Parathyroid adenoma (tissue), 2 donors: Measurements from ENCODE around the gene THBS2.
"Not testable (repeated sequence)": the region's sequence is repeated elsewhere in the genome, so short reads cannot be mapped to it uniquely, and the experiment has no call there.

Experiments used
- H2AFZ ChIP-seq: fragments of 300-600 bp; sonication (generic); one replicate; pipeline ENCODE4 v1.7.0; 2017; ENCODE audit warnings: antibody characterized with exemption, mild to moderate bottlenecking
- H3K27ac ChIP-seq: fragments of 300-600 bp; sonication (generic); one replicate; pipeline ENCODE4 v1.7.0; 2017
- H3K27me3 ChIP-seq: fragments of 300-600 bp; sonication (generic); one replicate; pipeline ENCODE4 v1.7.0; 2017; ENCODE audit warnings: low read length; ENCODE audit not compliant: control insufficient read depth, insufficient read depth
- H3K36me3 ChIP-seq: fragments of 300-600 bp; sonication (generic); one replicate; pipeline ENCODE4 v1.7.0; 2017; ENCODE audit warnings: low read length; ENCODE audit not compliant: control insufficient read depth, insufficient read depth
- H3K4me1 ChIP-seq: fragments of 300-600 bp; sonication (generic); one replicate; pipeline ENCODE4 v1.7.0; 2017; ENCODE audit warnings: control low read depth
- H3K4me2 ChIP-seq: fragments of 300-600 bp; sonication (generic); one replicate; pipeline ENCODE4 v1.7.0; 2017; ENCODE audit warnings: low read length
- H3K4me3 ChIP-seq: fragments of 300-600 bp; sonication (generic); one replicate; pipeline ENCODE4 v1.7.0; 2017; ENCODE audit warnings: low read depth, low read length
- H3K79me2 ChIP-seq: fragments of 300-600 bp; sonication (generic); one replicate; pipeline ENCODE4 v1.7.0; 2017; ENCODE audit warnings: control low read depth
- H3K9ac ChIP-seq: fragments of 300-600 bp; sonication (generic); one replicate; pipeline ENCODE4 v1.7.0; 2017; ENCODE audit warnings: mild to moderate bottlenecking
- H3K9me3 ChIP-seq: fragments of 300-600 bp; sonication (generic); one replicate; pipeline ENCODE4 v1.7.0; 2017; ENCODE audit warnings: low read length; ENCODE audit not compliant: control insufficient read depth
- CTCF ChIP-seq: fragments of 300-600 bp; sonication (generic); IDR thresholded peaks from one replicate; pipeline ENCODE4 v1.7.0; 2017; ENCODE audit warnings: antibody characterized with exemption, mild to moderate bottlenecking
- donor health status: primary hyperparathyroidism.

Gene THBS2

GRCh38 chr6:169253337-169254238, at the start of gene THBS2:
TSS of gene THBS2 (minus strand) at chr6:169253846. CDS start at chr6:169250784, 3,062 bp downstream.
- Histone ChIP-seq H3K36me3 (no peaks in the 10 kb centered on the region), H3K27ac (no peak within 1 kb of the TSS), H3K27me3 (no peaks in the 10 kb centered on the region), H3K4me3 (peak within 1 kb of the TSS; percentile 16), H3K4me2 (peak within 1 kb of the TSS; percentile 65), H3K4me1 (no peaks in the 10 kb centered on the region), H3K79me2 (no peaks in the 10 kb centered on the region), H3K9me3 (no peaks in the 10 kb centered on the region), H3K9ac (no peak within 1 kb of the TSS), H2AFZ (peak within 1 kb of the TSS; percentile 36)
- no peak for TF ChIP-seq CTCF

GRCh38 chr6:169302716-169303115, 49.1 kb upstream of the THBS2 start:
- Histone ChIP-seq H3K79me2 (no peaks in the 10 kb centered on the region), H3K9ac (no peak overlapping the region), H3K36me3 (no peaks in the 10 kb centered on the region), H2AFZ (no peak overlapping the region), H3K9me3 (peaks cover 4% of the 10 kb centered on the region), H3K27me3 (no peaks in the 10 kb centered on the region), H3K4me2 (no peak overlapping the region), H3K4me3 (no peak overlapping the region), H3K27ac (no peak overlapping the region), H3K4me1 (no peaks in the 10 kb centered on the region)
- TF ChIP-seq CTCF = no peak

GRCh38 chr6:169302255-169302654, 48.6 kb upstream of the THBS2 start:
- H3K9ac ChIP-seq = no peak overlapping the region
- no peaks in the 10 kb centered on the region for H3K27me3 ChIP-seq
- H3K4me2 ChIP-seq = no peak overlapping the region
- H3K79me2 ChIP-seq = no peaks in the 10 kb centered on the region
- H3K4me3 ChIP-seq = no peak overlapping the region
- H3K9me3 ChIP-seq = peaks cover 4% of the 10 kb centered on the region
- TF ChIP-seq CTCF = no peak
- no peak overlapping the region for H3K27ac ChIP-seq
- H2AFZ ChIP-seq = no peak overlapping the region
- H3K4me1 ChIP-seq = no peaks in the 10 kb centered on the region
- no peaks in the 10 kb centered on the region for H3K36me3 ChIP-seq

GRCh38 chr6:169300916-169301315, 47.3 kb upstream of the THBS2 start:
- no peaks in the 10 kb centered on the region for H3K79me2 ChIP-seq
- no peaks in the 10 kb centered on the region for H3K4me1 ChIP-seq
- no peak overlapping the region for H3K4me2 ChIP-seq
- no peaks in the 10 kb centered on the region for H3K36me3 ChIP-seq
- no peak overlapping the region for H3K27ac ChIP-seq
- H3K4me3 ChIP-seq = no peak overlapping the region
- no peak for TF ChIP-seq CTCF
- no peaks in the 10 kb centered on the region for H3K27me3 ChIP-seq
- no peak overlapping the region for H2AFZ ChIP-seq
- H3K9me3 ChIP-seq = peaks cover 4% of the 10 kb centered on the region
- no peak overlapping the region for H3K9ac ChIP-seq

- H3K79me2 ChIP-seq, H3K36me3 ChIP-seq, H3K9me3 ChIP-seq, H3K4me2 ChIP-seq, H3K9ac ChIP-seq, H3K4me3 ChIP-seq, H2AFZ ChIP-seq, H3K27me3 ChIP-seq, H3K4me1 ChIP-seq, H3K27ac ChIP-seq: not testable (repeated sequence)
Measured at GRCh38 chr6:169298626-169299025, 45.0 kb upstream of the THBS2 start.
